GM21576 (cell line): ENCODE data around the gene NELFA.

ENCODE experiments used
- ATAC-seq: cut with Tn5 transposase; IDR thresholded peaks from one replicate; pipeline ENCODE4 v1.9.1; 2021; ENCODE audit warnings: mild to moderate bottlenecking, moderate library complexity; ENCODE audit not compliant: unreplicated experiment

NELFA gene

GRCh38 chr4:1969928-1970723, 38.6 kb downstream of the NELFA start:
- no peak for ATAC-seq

DNA sequence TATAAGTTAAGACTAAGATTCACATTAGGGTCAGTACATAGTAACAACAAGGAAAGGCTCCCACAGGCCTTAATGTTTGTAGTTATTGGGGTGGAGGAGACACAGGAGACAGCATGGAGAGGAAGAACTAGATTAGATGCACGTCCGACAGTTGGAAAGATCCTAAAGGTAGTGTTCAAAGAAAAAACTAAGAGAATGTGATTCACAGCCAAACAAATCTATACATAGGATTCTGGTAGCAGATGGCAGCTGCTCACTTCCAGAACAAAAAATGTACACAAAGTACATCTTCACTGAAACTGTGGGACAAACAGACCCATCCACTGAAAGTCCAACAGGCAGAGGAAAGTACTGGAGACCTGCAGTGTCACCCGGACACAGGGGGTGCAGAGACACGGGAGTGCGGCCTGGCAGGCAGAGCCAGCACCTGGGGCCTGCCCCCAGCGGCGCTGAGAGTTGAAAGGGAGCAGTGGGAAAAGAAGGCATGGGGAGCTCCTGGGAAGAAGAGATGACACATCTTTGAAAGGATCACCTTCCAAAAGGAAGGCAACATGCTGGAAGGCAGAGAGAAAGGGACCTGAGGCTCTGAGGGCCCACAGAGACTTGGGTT, 40.0 kb downstream of the NELFA start:
- no peak for ATAC-seq

- ATAC-seq, result no peak
Measured at GRCh38 chr4:1967512-1968149, 41.1 kb downstream of the NELFA start.

DNA sequence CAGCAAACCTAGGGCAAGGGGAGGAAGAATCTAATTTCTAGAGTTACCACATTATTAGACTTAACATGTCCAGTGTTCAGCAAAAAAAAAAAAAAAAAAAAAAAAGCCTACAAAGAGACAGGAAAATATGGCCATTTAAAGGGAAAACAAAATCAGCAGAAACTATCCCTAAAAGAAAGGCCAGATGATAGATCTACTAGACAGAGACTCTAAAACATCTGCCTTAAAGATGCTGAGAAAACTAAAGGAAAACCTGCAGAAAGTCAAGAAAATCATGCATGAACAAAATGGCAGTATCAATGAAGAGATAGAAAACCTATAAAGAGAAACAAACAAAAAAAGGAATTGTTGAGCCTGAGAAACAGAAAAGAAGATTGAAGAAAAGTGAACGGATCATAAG, 43.8 kb downstream of the NELFA start:
- ATAC-seq, result no peak

DNA sequence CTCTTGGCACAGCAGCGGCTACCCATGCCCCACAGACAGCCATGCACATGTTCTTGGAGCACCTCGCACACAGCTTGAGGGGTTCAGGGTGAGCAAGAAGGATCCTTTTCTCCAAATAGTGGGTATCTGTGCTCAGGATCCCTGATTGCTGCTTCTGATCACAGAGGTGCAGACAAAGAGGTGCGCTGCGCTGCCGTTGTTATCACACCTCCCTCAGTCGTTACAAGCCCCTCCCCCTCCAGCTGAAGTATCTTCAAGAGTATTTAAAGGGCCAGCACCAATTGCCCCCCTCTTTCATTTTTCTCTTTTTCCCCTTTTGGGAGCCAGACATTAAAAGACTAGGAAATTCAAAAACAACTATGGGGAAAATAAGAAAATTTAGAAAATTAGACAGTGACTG, 44.3 kb downstream of the NELFA start:
- ATAC-seq, result no peak

GRCh38 chr4:1962980-1963379, 45.8 kb downstream of the NELFA start:
- no peak for ATAC-seq

GRCh38 chr4:1961563-1961962, 47.2 kb downstream of the NELFA start:
- ATAC-seq, result no peak

GRCh38 chr4:1961038-1961437, 47.7 kb downstream of the NELFA start:
- no peak for ATAC-seq

GRCh38 chr4:1960170-1960825, 48.5 kb downstream of the NELFA start:
- no peak for ATAC-seq

DNA sequence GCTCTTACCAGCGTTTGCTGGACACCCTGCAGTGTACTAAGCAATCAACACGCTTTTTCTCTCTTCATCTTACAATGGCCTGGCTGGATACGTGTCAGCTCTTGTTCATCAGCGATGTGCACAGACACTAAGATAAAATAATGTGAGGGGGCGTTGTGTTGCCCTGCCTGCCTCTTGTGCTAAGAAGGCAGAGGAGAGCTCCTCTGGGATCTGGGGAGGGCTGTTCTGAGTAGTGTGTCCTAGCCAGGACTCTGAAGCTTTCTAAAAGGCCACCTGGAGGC, 49.7 kb downstream of the NELFA start:
- no peak for ATAC-seq

- ATAC-seq, result no peak
Measured at GRCh38 chr4:1958276-1959103, 50.3 kb downstream of the NELFA start.

- no peak for ATAC-seq
Measured at GRCh38 chr4:1956631-1957030, 52.1 kb downstream of the NELFA start.

GRCh38 chr4:1953335-1953734, 55.4 kb downstream of the NELFA start:
- no peak for ATAC-seq

DNA sequence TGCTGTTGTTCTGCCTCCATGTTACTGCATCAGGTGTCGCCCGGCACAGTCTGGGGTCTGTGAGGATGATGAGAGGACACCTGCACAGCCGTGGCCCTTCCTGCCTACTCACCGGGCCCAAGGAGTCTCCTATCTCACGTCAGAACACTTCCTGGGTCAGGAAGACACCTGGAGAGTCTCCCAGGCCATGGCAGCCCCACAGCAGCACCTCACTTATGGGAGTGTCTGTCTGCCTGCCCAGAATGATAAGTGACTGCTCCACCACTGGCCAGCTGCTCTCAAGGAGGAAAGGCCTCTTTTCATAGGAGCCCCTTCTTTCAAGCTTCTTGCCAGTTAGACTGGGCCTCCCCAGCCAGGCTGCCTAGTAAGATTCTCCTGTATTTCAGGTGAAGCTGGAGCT, 56.1 kb downstream of the NELFA start:
- ATAC-seq, result no peak

DNA sequence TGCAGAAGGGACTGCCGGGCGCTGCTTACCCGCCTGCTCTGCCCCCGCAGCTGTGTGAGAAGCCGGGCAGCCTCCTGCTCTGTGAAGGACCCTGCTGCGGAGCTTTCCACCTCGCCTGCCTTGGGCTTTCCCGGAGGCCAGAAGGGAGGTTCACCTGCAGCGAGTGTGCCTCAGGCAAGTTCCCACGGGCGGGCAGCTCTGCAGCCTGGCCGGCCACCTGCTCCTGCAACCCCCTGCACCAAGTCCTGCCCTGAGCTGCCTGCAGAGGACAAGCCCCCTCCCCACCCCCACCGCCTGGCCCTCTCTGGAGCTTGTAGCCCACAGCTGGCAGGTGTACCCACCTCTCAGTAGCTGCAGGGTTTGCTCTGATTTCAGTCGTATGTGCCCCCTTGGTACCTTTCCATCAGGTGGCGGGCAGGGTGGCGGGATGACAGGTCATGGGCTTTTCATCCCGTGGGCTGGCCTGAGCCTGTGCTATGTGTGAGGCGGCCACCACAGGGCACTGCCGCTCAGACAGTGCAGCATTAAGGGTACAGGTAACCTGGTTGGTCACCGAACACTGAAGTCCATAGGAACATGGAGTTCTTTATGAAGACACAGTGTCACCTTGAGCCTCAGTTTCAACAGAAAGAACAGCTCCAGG, 56.6 kb downstream of the NELFA start:
- ATAC-seq, result no peak

DNA sequence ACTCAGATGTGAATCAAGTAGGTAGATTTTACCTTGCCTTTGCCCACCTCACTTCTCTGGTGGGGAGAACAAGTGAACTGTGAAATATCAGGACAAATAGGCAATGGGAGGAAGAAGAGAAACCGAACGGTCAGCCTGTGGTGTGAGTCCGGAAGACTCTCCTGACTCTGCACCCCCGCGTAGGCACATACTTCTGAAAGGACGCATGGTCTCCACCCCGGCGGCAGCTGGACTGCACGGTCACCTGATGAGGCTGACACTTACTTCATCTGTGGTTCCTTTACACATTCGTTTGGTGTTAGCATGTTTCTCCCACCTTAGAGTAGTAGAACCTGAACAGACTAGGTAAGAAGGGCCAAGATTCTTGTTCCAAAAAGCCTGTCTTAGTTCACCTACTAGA, 58.4 kb downstream of the NELFA start:
- ATAC-seq, result no peak

GRCh38 chr4:1948892-1949436, 59.8 kb downstream of the NELFA start:
- no peak for ATAC-seq

DNA sequence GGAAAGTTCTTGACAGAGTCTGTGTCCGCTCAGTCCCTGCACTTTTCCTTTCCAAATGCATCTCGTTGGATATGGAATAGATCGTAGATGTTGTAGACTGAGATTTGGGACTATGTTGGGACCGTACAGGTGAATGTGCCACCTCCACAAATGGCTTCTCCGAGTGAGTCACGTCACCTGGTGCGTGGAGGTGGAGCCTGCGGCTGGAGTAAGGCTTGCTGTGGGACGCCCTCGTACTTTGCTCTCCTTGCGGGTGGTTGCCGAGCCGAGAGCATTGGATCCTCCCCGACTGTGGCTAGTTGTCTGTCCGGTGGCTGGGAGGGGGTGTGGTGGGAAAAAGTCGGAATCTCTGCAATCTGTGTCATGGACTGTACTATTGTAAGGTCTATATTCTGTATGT, 60.5 kb downstream of the NELFA start:
- no peak for ATAC-seq

DNA sequence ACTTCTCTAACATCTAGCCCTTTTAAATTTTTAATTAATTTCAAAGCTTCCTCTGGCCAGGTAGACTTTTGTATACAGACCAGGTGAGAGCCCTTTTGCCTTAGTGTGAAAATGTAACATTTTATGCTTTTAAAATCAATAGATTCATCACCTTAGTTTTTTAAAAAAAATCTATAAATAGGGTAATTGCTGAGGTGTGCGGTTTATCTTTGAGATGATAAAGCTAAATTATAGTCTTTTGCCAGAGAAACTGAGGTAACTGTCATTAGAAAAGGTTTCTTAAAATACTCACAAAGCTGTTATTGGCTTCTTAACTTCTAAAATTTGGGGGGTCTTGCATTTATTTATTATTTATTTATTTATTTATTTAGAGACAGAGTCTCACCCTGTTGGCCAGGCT, 62.9 kb downstream of the NELFA start:
- ATAC-seq, result no peak

GRCh38 chr4:1945124-1945895, 63.5 kb downstream of the NELFA start:
- no peak for ATAC-seq
